NCI-H1105 (cell line): ENCODE measurements around the gene FRMPD3.

Source experiments
- DNase-seq: peaks from one replicate; lab custom pipeline; 2025; lab: John Stamatoyannopoulos, UW

FRMPD3 gene

GRCh38 chrX:107480272-107480671 is 30.8 kb downstream of the FRMPD3 start:
- no peak for DNase-seq

DNA sequence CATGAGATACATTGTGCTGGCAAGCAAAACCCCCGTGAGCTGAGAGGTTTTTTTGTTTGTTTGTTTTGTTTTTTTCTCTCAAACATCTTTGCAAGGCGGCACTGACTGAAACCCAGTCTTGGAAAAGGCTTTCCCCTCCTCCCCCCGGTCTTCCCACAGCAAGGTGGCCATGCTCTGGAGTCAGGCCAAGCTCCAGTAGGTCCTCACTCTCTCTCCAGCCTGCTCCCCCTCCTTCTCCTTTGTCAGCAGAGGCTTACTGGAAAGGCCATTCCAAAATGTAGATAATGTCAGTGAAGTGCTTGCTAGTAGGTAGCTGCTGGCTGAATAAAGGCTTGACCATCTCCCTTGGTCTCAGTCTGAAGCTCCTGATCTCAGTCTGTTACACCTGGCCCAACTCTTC is 32.6 kb downstream of the FRMPD3 start:
- no peak for DNase-seq

DNA sequence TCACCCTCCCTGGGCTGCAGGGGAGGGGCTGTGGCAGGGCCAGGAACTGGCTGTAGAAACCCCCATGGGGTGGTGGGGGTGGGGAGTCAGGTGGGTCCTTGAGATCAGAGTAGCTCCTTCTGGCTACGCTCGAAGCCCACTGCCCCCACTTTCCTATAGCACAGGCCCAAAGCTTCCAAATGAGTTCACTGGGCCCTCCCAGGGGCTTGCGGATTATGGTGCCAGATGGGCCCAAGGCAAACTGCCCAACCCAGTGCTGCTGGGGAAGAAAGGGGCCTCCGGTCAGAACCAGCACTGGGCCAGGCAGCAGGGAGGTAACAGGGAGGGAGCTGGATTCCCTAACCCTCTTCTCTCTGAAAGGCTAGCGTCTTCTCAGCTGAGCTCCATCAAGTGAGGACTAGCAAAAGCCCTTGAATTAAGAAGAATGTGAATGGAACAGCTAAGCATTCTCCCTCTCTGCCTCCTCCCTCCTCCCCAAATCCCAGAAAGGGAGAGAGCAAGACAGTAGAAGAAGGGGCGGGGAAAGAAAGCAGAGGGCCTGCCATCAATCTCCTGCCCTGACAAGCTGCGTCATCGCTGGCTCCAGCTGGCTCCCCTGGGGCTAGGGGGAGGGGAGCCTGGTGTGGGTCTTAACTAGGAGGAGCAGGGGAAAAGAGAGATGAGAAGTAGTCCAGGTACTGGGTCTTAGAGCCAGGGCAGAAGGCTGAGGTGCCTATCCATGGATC is 34.7 kb downstream of the FRMPD3 start:
- peak; percentile 26 for DNase-seq

GRCh38 chrX:107485013-107485412 is 35.6 kb downstream of the FRMPD3 start:
- DNase-seq: no peak

GRCh38 chrX:107493141-107493540 is 43.7 kb downstream of the FRMPD3 start:
- DNase-seq: no peak

DNA sequence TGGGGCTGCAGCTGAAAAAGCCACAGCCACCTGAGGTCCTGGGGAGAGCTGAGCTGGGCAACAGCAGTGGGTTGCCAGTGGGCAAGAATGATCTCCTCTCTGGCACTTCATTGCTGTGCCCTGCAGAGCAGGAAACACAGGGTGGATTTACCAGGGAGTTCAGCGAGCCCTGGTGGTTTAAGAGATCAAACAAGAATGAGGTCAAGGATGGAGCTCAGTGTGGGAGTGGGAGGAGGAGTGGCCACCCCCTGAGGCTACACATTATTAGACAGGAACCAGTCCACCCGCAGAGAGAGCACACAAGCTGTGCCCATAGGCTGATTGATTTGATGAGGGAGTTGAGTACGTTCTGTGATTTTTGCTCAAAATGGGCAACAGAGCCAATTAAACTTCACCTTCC is 47.3 kb downstream of the FRMPD3 start:
- no peak for DNase-seq
